DMS153 treated with DMSO at 0.1 percent for 48 hours (cell line): Measurements from ENCODE around the gene CCN6.

Source experiments
- DNase-seq: peaks from one replicate; lab custom pipeline; 2025; ENCODE audit not compliant: unreplicated experiment; lab: John Stamatoyannopoulos, UW

The CCN6 gene

DNA sequence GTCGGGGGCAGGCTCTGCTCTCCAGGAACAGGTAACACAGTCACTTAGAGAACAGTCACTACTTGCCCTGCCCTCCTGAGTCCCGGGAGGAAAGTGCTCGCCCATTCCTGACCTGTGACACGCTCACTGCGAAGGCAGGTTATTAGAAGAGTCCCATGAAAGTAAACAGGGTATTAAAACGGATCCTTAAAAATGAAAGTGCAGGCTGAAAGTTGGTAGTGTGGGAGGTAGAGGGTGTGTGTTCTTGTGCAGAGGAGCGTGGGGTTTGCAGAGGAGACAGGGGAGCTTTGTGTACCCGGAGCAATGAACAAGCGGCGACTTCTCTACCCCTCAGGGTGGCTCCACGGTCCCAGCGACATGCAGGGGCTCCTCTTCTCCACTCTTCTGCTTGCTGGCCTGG is at the start of gene CCN6:
Gene CCN6, plus strand, starts transcription at position 104 of the 400 bp plus-strand sequence. Its CDS starts 254 bp downstream, at position 358.
- DNase-seq: no peak

- DNase-seq: no peak
Measured at GRCh38 chr6:112004201-112005012, 49.5 kb upstream of the CCN6 start.

DNA sequence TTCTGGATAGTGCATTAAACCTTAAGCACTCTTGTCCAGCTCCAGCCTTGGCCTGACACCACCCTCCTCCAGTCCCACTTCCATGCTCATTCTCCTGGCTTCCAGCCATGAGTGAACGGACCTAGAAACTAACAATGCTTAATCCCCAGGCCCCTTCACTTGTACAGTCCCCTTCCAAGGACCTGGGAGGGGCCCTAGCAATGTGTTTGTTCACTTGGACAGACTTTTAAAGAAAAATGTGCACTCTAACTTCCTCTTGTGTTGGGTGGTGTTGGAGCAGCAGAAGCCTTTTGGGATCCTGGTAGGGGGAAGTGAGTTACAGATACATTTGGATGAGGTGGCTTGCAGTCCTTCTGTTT is 48.9 kb upstream of the CCN6 start:
- DNase-seq: no peak

- no peak for DNase-seq
Measured at GRCh38 chr6:112007254-112007653, 46.6 kb upstream of the CCN6 start.

DNA sequence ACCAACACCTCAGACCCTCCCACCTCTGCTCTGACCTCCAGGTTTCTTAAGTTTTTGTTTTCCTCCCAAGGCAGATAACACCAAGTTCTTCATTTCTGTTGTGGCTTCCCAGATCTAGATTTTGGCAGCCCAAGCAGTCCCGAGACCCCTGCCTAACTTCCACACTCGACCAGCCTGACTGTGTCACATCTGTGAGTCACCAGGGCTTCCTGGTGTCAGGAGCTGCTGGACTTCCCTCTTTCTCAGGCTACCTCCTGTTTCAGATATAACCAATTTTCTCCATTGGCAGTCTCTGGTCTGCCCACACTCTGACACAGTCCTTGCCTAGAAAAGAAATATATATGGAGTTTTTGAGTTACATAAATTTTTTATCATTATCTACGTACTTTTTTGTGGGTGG is 46.1 kb upstream of the CCN6 start:
- no peak for DNase-seq

DNA sequence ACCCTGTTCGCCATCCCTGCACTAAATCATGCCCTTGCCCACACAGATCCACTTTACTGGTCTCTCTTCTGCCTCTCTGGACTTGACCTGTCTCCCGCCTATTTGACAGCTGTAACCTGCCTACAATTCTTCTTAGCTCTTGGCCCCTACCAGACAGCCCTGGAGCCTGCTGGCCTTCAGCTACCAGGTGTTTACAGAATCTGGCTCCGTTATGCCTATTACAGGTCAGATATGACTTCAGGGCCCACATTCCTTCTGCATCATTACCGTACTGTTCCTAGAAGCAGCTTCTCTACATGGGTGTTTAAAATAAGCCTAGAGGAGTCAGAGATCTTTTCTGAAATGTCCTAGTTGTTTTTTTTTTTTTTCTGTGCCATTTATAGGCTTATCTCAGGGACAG is 45.4 kb upstream of the CCN6 start:
- no peak for DNase-seq

GRCh38 chr6:112010328-112010727 is 43.6 kb upstream of the CCN6 start:
- DNase-seq: no peak

DNA sequence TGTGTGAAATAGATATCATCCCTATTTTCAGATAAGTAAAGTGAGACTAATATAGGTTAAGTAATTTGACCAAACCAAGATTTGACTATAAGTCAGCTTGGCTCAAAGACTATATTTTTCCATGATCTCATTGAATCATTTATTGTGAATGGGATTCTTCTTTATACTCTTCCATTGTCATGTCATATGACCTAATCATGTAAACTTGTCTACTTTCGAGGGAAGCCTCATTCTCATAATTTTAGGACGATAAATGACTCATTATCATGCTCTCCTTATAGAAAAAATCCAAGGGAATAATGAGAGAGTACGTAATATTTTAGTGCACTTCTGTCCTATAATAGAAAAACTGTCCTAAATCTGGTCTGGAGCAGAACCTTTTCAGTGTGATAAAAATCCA is 40.9 kb upstream of the CCN6 start:
- DNase-seq: no peak

DNA sequence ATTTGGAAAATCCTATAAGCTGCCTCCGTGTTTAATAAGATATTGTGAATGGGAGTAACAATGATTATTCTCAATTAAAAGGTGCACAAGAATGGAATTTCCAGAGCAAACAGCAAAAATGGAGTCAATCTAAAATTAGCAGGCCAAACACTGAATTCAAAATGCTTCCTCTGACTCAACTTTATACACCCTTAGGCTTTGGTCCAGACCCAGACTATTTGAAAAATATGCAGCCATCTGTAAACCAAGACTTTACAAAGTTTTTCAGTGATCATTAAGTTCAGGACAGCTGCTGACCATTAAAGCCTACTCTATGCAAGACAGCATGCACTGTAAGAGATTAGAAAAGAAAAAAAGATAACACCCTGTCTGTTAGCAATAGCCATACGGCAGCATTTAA is 39.4 kb upstream of the CCN6 start:
- DNase-seq: no peak

DNA sequence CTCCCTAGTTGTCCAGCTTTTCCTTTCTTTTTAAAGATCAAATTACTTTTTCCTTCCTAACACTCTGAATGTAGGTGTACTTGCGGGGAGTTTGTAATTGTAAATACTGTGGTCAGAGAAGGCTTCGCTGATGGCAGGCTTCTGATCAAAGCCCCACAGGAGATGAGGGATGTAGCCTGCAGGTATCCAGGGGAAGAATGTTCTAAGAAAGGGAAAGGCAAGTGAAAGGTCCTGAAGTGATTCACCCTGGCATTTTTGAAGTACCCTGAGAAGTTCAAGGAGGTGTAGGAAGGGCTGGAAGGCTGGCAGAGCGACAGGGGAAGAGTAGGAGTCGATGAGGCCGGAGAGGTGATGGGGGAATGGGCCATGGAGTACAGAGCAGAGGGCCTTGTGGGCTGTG is 38.2 kb upstream of the CCN6 start:
- DNase-seq: no peak

- DNase-seq: no peak
Measured at GRCh38 chr6:112016320-112016719, 37.6 kb upstream of the CCN6 start.

- DNase-seq: no peak
Measured at GRCh38 chr6:112017169-112017568, 36.7 kb upstream of the CCN6 start.

- no peak for DNase-seq
Measured at GRCh38 chr6:112017760-112018537, 36.0 kb upstream of the CCN6 start.

GRCh38 chr6:112018619-112019416 is 35.1 kb upstream of the CCN6 start:
- DNase-seq: no peak

GRCh38 chr6:112019589-112019988 is 34.3 kb upstream of the CCN6 start:
- DNase-seq: no peak

DNA sequence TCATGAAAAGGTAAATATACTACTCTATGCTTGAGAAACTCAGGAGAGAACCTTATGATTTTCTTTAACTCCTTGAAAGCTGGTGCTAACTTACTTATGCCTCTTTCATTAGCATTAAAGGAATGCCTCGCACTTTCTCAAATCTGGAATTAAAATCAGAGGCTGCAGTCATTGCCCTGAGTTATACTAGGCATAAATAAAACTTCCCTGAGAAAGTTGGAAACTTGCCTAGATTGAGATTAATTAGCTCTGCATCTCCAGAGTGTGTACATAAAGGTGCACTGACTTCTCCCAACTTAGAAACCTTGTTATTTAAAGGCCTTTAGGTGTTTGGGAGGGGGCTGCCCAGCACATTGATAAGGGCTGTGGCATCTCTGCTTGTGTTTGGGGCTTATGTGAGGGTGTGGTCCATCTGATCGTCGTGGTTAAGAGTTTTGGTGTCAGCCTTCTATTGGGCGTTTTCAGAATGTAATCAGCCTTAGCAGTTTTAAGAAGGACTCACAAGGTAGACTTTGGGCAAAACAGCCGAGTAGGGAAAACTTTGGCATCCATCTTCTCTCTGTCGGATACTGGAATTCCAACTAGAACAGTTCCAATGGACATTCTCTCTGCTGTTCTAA is 32.1 kb upstream of the CCN6 start:
- DNase-seq: no peak

DNA sequence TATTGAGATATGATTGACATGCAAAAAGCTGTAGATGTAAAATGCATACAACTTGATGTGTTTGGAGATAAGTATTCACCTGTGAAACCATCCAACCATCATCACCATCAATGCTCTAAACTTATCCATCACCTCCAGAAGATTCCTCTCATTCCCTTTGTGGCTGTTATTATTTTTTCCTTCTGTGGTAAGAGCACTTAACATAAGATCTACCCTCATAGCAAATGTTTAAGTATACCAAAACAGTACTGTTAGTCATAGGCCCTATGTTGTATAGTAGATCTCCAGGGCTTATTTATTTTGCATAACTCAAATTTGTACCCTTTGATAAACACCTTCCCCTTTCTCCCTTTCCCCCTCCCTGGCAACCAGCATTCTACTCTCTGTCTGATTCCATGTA is 31.2 kb upstream of the CCN6 start:
- no peak for DNase-seq

DNA sequence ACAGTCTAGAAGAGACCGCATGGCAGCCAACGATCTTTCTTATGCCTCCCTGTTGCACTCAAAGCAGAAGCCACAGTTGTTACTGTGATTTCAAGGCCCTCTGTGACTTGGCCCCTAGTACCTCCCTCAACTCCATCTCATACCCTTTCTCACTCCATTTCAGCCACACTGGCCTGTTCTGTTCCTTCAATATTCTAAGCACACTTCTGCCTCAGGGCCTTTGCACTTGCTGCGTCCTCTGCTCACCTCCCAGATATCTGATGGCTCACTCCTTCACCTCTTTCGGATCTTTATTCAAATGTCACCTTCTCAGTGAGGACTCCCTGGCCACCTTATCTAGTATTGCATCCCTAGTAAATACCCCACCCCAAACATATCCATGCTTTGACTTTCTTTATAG is 29.4 kb upstream of the CCN6 start:
- no peak for DNase-seq

GRCh38 chr6:112026933-112027332 is 27.0 kb upstream of the CCN6 start:
- DNase-seq: no peak

DNA sequence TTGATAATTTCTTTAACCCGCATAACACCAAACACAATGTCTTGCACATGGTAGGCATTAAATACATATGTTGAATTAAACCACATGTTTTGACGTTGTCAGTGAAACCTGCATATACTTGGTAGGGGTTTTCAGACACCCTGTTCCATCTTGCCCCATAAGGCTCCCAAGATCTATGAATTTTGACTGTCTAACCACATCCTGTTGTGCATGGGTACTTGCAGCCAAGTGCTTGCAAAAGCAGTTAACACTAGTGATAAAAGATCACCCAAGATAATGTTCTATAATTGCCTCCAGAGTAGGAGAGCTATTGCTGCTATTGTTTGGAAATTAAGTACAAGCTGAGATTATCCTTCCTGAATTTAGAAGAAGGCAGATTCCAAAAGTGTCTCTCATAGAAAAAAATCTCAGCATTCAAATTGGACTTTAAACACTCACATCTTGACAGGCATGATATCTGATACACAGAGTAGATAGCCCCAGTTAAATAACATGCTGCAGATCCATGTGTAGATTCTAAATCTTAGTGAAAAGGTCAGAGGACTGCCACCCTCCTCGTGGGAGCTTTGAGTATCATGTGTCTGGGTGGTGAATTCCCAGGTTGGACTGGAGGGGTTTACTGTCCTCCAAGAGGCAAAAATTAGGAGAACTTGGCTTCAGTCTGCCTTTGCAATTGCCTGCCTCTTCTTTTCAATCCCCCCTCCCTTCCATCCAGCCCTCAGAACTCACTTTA is 25.8 kb upstream of the CCN6 start:
- no peak for DNase-seq
